Measurements from ENCODE around the gene UQCR11. TPM values are rescaled to one million over a fixed set of nuclear protein-coding genes. Genes with fewer than 3 reads are reported as not detected.

UQCR11 gene
- total and polyA plus RNA-seq, 2 of the 8 experiments (the other 6 are each of a cell fraction or from before 2014, with no cell fraction given) = 162 to 171 TPM

GRCh38 chr19:1566392-1567115 lies 38.7 kb downstream of the UQCR11 start:
- no peak overlapping the region for H2AFZ ChIP-seq (ENCODE audit: low read length)
- TF ChIP-seq BCL11A (IDR thresholded peaks at IDR 0.05; ENCODE audit: low read depth in 2 of 2, low read length in 2 of 2) (no peak), YY1 (IDR thresholded peaks at IDR 0.05; ENCODE audit: low read depth, low read length) (no peak), JUN (IDR thresholded peaks at IDR 0.05; ENCODE audit: low read depth, low read length) (no peak), KDM4A (IDR thresholded peaks at IDR 0.05; ENCODE audit: low read depth, low read length, severe bottlenecking) (peak; percentile 10), ZNF274 (IDR thresholded peaks at IDR 0.05; ENCODE audit: borderline replicate concordance, extremely low read depth, low read length) (no peak), SP4 (IDR thresholded peaks at IDR 0.05; ENCODE audit: low read length) (no peak)

More at GRCh38 chr19:1566392-1567115, 38.7 kb downstream of the UQCR11 start:
- no peak overlapping the region for H2BK15ac ChIP-seq (ENCODE audit: low read length)
- H4K5ac ChIP-seq (ENCODE audit: insufficient read length, low read depth, low read length) = peak overlapping the region; percentile 85
- POLR2A ChIA-PET (ENCODE audit: partially characterized antibody) = interaction anchor here (0.8 to 3.0 kb wide), 13 partner anchors 8 to 122 kb away, joined by 3 to 18 read pairs (median 5); partner anchors contain the start of gene MBD3
- H3K18ac ChIP-seq (ENCODE audit: extremely low read depth, low read length) = no peak overlapping the region; the same call in 1 of the 2 replicates
- no peak overlapping the region for H3K23ac ChIP-seq (ENCODE audit: insufficient read length)
- peaks cover 20 to 22% of the 10 kb centered on the region in 2 experiments for H4K20me1 ChIP-seq (replicated peaks in 1 of 2; ENCODE audit: control insufficient read depth in 1 of 2, insufficient read depth in 2 of 2, low read length in 2 of 2)
- no peak overlapping the region; the same call in 1 of the 2 replicates for H2BK5ac ChIP-seq (ENCODE audit: low read depth, low read length)
- H3K79me2 ChIP-seq (ENCODE audit: control insufficient read depth in 1 of 2, insufficient read depth in 2 of 2, low read length in 2 of 2) = peaks cover 12 to 51% of the 10 kb centered on the region in 2 experiments
- H3K36me3 ChIP-seq (ENCODE audit: control insufficient read depth in 2 of 4, insufficient read depth in 4 of 4, low read length in 3 of 4) = no peaks in the 10 kb centered on the region; a peak in 3 of 8 replicates
- 9% methylated on average over 20 of the region's 42 CpGs; no CpG with 5 or more reads in 1 of the 2 experiments for WGBS, 2 experiments (ENCODE audit: extremely low coverage in 1 of 2, insufficient coverage in 1 of 2, insufficient read length in 1 of 2, insufficient replicate concordance in 2 of 2, low coverage in 1 of 2, low lambda C conversion rate in 2 of 2, missing lambda C conversion rate in 1 of 2)
- H3K4ac ChIP-seq (replicated peaks; ENCODE audit: insufficient read length, low read depth, low read length) = peak overlapping the region; percentile 53
- CTCF ChIA-PET (ENCODE audit: partially characterized antibody) = interaction anchor here (3.6 kb wide), 1 partner anchor 20 kb away, joined by 17 read pairs; no protein-coding TSS in a partner anchor
- FAIRE-seq = no peak
- H3K27ac ChIP-seq (ENCODE audit: low read depth, low read length) = peak overlapping the region; percentile 91
- H3K56ac ChIP-seq (replicated peaks; ENCODE audit: insufficient read length, low read depth, low read length) = peak overlapping the region; percentile 77
- H2AK5ac ChIP-seq (ENCODE audit: low read depth, low read length) = 0 out of 2 replicates have a peak overlapping the region, but pooled peaks have one; percentile 82
- H3K79me1 ChIP-seq (ENCODE audit: low read depth, low read length) = peaks cover 13% of the 10 kb centered on the region
- H3K4me2 ChIP-seq (ENCODE audit: insufficient read depth in 1 of 2, low read depth in 2 of 2, low read length in 2 of 2) = peak overlapping the region; percentile 88 to 94
- no peak overlapping the region for H2BK12ac ChIP-seq (ENCODE audit: low read depth, low read length)
- H3K9ac ChIP-seq (replicated peaks in 1 of 4; ENCODE audit: extremely low read depth in 1 of 4, low read depth in 3 of 4, low read length in 3 of 4) = peak overlapping the region; percentile 83 to 98 (median 94)
- peak overlapping the region; percentile 93; the same call in 1 of the 2 replicates for H4K8ac ChIP-seq (ENCODE audit: extremely low read depth, insufficient read depth, low read length)
- peak overlapping the region; percentile 93 for H4K91ac ChIP-seq (replicated peaks; ENCODE audit: insufficient read length, low read length)
- H3K4me1 ChIP-seq (replicated peaks in 1 of 4; ENCODE audit: control insufficient read depth in 3 of 4, insufficient read depth in 4 of 4, low read length in 3 of 4) = peaks cover 0 to 10% (median 7%) of the 10 kb centered on the region in 4 experiments; a peak in 6 of 7 replicates
- peaks cover 3% of the 10 kb centered on the region; the same call in 1 of the 2 replicates for H3K23me2 ChIP-seq (ENCODE audit: low read depth, low read length)
- H2BK120ac ChIP-seq (replicated peaks; ENCODE audit: low read depth, low read length) = peak overlapping the region; percentile 83
- H3K9me3 ChIP-seq (ENCODE audit: insufficient read depth in 2 of 2, low read depth in 1 of 2, low read length in 1 of 2) = peaks cover 0 to 8% of the 10 kb centered on the region in 2 experiments; a peak in 2 of 4 replicates
- peak overlapping the region; percentile 68 to 99 (median 85) for H3K4me3 ChIP-seq (ENCODE audit: extremely low read depth in 1 of 4, insufficient read depth in 2 of 4, low read depth in 3 of 4, low read length in 4 of 4)
- no peak overlapping the region for H2BK20ac ChIP-seq (ENCODE audit: low read length)
- no peak overlapping the region for H3K14ac ChIP-seq (ENCODE audit: insufficient read length)
- peak; percentile 39 to 80 for DNase-seq (ENCODE audit: low read depth in 1 of 2, low spot score in 2 of 2)
- peaks cover 8 to 24% (median 14%) of the 10 kb centered on the region in 4 experiments for H3K27me3 ChIP-seq (replicated peaks in 1 of 4; ENCODE audit: control insufficient read depth in 3 of 4, extremely low read depth in 1 of 4, insufficient read depth in 3 of 4, low read length in 3 of 4)
